ENCODE data around the gene ZNF286A. TPM values are rescaled to one million over a fixed set of nuclear protein-coding genes. Genes with fewer than 3 reads are reported as not detected.
"Not testable (repeated sequence)": the region's sequence is repeated elsewhere in the genome, so short reads cannot be mapped to it uniquely, and the experiment has no call there.

Gene ZNF286A
- polyA plus RNA-seq, 1 donor (not counting 4 experiments of a cell fraction or from before 2014, with no cell fraction given): 19.5 TPM

- H3K9ac ChIP-seq (ENCODE audit: control insufficient read depth, extremely low read depth, insufficient read depth, low read length); H3K9me3 ChIP-seq (ENCODE audit: control insufficient read depth, low read depth, low read length); H3K9me1 ChIP-seq (ENCODE audit: control insufficient read depth, extremely low read depth, insufficient read depth, low read length); H3K4me2 ChIP-seq (ENCODE audit: control insufficient read depth, extremely low read depth, insufficient read depth, low read depth, low read length); H4K20me1 ChIP-seq (ENCODE audit: control insufficient read depth, extremely low read depth, insufficient read depth, low read length); H3K36me3 ChIP-seq (ENCODE audit: control insufficient read depth in 2 of 2, extremely low read depth in 1 of 2, insufficient read depth in 2 of 2, low read length in 2 of 2); DNase-seq (ENCODE audit: low read depth, low spot score); H3K27ac ChIP-seq (ENCODE audit: control insufficient read depth, insufficient read depth, low read length); H3K79me2 ChIP-seq (ENCODE audit: control insufficient read depth, insufficient read depth, low read length); H3K4me1 ChIP-seq (ENCODE audit: control insufficient read depth, extremely low read depth, insufficient read depth, low read length); H3K27me3 ChIP-seq (ENCODE audit: control insufficient read depth, extremely low read depth, insufficient read depth, low read length); dilution Hi-C loops (cut with MboI; ENCODE audit: extremely low pct_ligation_motif_present, low sequenced_read_pairs); H2AFZ ChIP-seq (ENCODE audit: control insufficient read depth, low read length); H3K4me3 ChIP-seq (ENCODE audit: control insufficient read depth in 2 of 3, extremely low read depth in 1 of 3, insufficient read depth in 2 of 3, low read depth in 1 of 3, low read length in 3 of 3): not testable (repeated sequence)
- FAIRE-seq: peak; percentile 52
These were observed 17.3 kb downstream of the ZNF286A start for GRCh38 chr17:15716601-15717563.

GRCh38 chr17:15730535-15730934 lies 31.0 kb downstream of the ZNF286A start:
- FAIRE-seq; H3K9me3 ChIP-seq (ENCODE audit: control insufficient read depth, low read depth, low read length); H3K27me3 ChIP-seq (ENCODE audit: control insufficient read depth, extremely low read depth, insufficient read depth, low read length); H3K36me3 ChIP-seq (ENCODE audit: control insufficient read depth in 2 of 2, extremely low read depth in 1 of 2, insufficient read depth in 2 of 2, low read length in 2 of 2); H3K79me2 ChIP-seq (ENCODE audit: control insufficient read depth, insufficient read depth, low read length); H3K4me2 ChIP-seq (ENCODE audit: control insufficient read depth, extremely low read depth, insufficient read depth, low read depth, low read length); H2AFZ ChIP-seq (ENCODE audit: control insufficient read depth, low read length); H3K9ac ChIP-seq (ENCODE audit: control insufficient read depth, extremely low read depth, insufficient read depth, low read length); dilution Hi-C loops (cut with MboI; ENCODE audit: extremely low pct_ligation_motif_present, low sequenced_read_pairs); H3K27ac ChIP-seq (ENCODE audit: control insufficient read depth, insufficient read depth, low read length); DNase-seq (ENCODE audit: low read depth, low spot score); H3K9me1 ChIP-seq (ENCODE audit: control insufficient read depth, extremely low read depth, insufficient read depth, low read length); H4K20me1 ChIP-seq (ENCODE audit: control insufficient read depth, extremely low read depth, insufficient read depth, low read length); H3K4me1 ChIP-seq (ENCODE audit: control insufficient read depth, extremely low read depth, insufficient read depth, low read length); H3K4me3 ChIP-seq (ENCODE audit: control insufficient read depth in 2 of 3, extremely low read depth in 1 of 3, insufficient read depth in 2 of 3, low read depth in 1 of 3, low read length in 3 of 3): not testable (repeated sequence)

- dilution Hi-C loops (cut with MboI; ENCODE audit: extremely low pct_ligation_motif_present, low sequenced_read_pairs); H3K9ac ChIP-seq (ENCODE audit: control insufficient read depth, extremely low read depth, insufficient read depth, low read length): not testable (repeated sequence)
These were observed 32.3 kb downstream of the ZNF286A start, which contains the start of gene TBC1D26 for GRCh38 chr17:15731900-15732299. Gene TBC1D26 (plus strand): TSS chr17:15732283. CDS start chr17:15735349, 3,066 bp downstream.

GRCh38 chr17:15733174-15733789 lies 33.7 kb downstream of the ZNF286A start:
- H4K20me1 ChIP-seq (ENCODE audit: control insufficient read depth, extremely low read depth, insufficient read depth, low read length); H3K9me3 ChIP-seq (ENCODE audit: control insufficient read depth, low read depth, low read length); H3K27me3 ChIP-seq (ENCODE audit: control insufficient read depth, extremely low read depth, insufficient read depth, low read length); H2AFZ ChIP-seq (ENCODE audit: control insufficient read depth, low read length); H3K9ac ChIP-seq (ENCODE audit: control insufficient read depth, extremely low read depth, insufficient read depth, low read length); DNase-seq (ENCODE audit: low read depth, low spot score); H3K9me1 ChIP-seq (ENCODE audit: control insufficient read depth, extremely low read depth, insufficient read depth, low read length); FAIRE-seq; dilution Hi-C loops (cut with MboI; ENCODE audit: extremely low pct_ligation_motif_present, low sequenced_read_pairs); H3K4me1 ChIP-seq (ENCODE audit: control insufficient read depth, extremely low read depth, insufficient read depth, low read length); H3K36me3 ChIP-seq (ENCODE audit: control insufficient read depth in 2 of 2, extremely low read depth in 1 of 2, insufficient read depth in 2 of 2, low read length in 2 of 2); H3K4me3 ChIP-seq (ENCODE audit: control insufficient read depth in 2 of 3, extremely low read depth in 1 of 3, insufficient read depth in 2 of 3, low read depth in 1 of 3, low read length in 3 of 3); H3K79me2 ChIP-seq (ENCODE audit: control insufficient read depth, insufficient read depth, low read length); H3K4me2 ChIP-seq (ENCODE audit: control insufficient read depth, extremely low read depth, insufficient read depth, low read depth, low read length); H3K27ac ChIP-seq (ENCODE audit: control insufficient read depth, insufficient read depth, low read length): not testable (repeated sequence)

More at GRCh38 chr17:15731900-15732299, 32.3 kb downstream of the ZNF286A start, which contains the start of gene TBC1D26:
- not testable (repeated sequence) for DNase-seq (ENCODE audit: low read depth, low spot score); H3K27ac ChIP-seq (ENCODE audit: control insufficient read depth, insufficient read depth, low read length); H2AFZ ChIP-seq (ENCODE audit: control insufficient read depth, low read length); H3K4me3 ChIP-seq (ENCODE audit: control insufficient read depth in 2 of 3, extremely low read depth in 1 of 3, insufficient read depth in 2 of 3, low read depth in 1 of 3, low read length in 3 of 3); H3K36me3 ChIP-seq (ENCODE audit: control insufficient read depth in 2 of 2, extremely low read depth in 1 of 2, insufficient read depth in 2 of 2, low read length in 2 of 2); H3K27me3 ChIP-seq (ENCODE audit: control insufficient read depth, extremely low read depth, insufficient read depth, low read length); H3K9me1 ChIP-seq (ENCODE audit: control insufficient read depth, extremely low read depth, insufficient read depth, low read length); H3K9me3 ChIP-seq (ENCODE audit: control insufficient read depth, low read depth, low read length); FAIRE-seq; H3K4me1 ChIP-seq (ENCODE audit: control insufficient read depth, extremely low read depth, insufficient read depth, low read length); H3K4me2 ChIP-seq (ENCODE audit: control insufficient read depth, extremely low read depth, insufficient read depth, low read depth, low read length); H4K20me1 ChIP-seq (ENCODE audit: control insufficient read depth, extremely low read depth, insufficient read depth, low read length); H3K79me2 ChIP-seq (ENCODE audit: control insufficient read depth, insufficient read depth, low read length)

All from keratinocyte (primary cell).